AG09309 (cell line): ENCODE results near the gene P4HA1.

Experiments
- DNase-seq: peaks from one replicate; pipeline ENCODE4 v3.0.0-alpha.2; 2010; ENCODE audit warnings: low read depth
- H3K4me3 ChIP-seq: 2 replicates; pipeline ENCODE4 v1.5.1; 2011; ENCODE audit warnings: mild to moderate bottlenecking, low read depth, low read length, moderate library complexity; ENCODE audit not compliant: control insufficient read depth
- CTCF ChIP-seq: IDR thresholded peaks from 2 replicates; pipeline ENCODE4 v1.5.1; 2011; ENCODE audit warnings: mild to moderate bottlenecking, low read depth, low read length, inconsistent platforms; ENCODE audit not compliant: insufficient read depth, control insufficient read depth; ENCODE audit errors: missing control alignments

The P4HA1 gene

GRCh38 chr10:73131913-73132686 is 35.4 kb upstream of the P4HA1 start:
- no peak for DNase-seq
- TF ChIP-seq CTCF: no peak
- H3K4me3 ChIP-seq: no peak overlapping the region

- DNase-seq: no peak
- no peak overlapping the region for H3K4me3 ChIP-seq
- no peak for TF ChIP-seq CTCF
Observed at GRCh38 chr10:73131301-73131700, 34.6 kb upstream of the P4HA1 start.

GRCh38 chr10:73126343-73126742 is 29.7 kb upstream of the P4HA1 start:
- DNase-seq: no peak
- TF ChIP-seq CTCF: no peak
- H3K4me3 ChIP-seq: no peak overlapping the region

GRCh38 chr10:73119952-73120351 is 23.3 kb upstream of the P4HA1 start:
- no peak overlapping the region for H3K4me3 ChIP-seq
- TF ChIP-seq CTCF: no peak

GRCh38 chr10:73119457-73119856 is 22.8 kb upstream of the P4HA1 start:
- TF ChIP-seq CTCF: no peak
- no peak for DNase-seq
- no peak overlapping the region for H3K4me3 ChIP-seq

More at GRCh38 chr10:73119952-73120351, 23.3 kb upstream of the P4HA1 start:
- DNase-seq: no peak

- no peak for DNase-seq
- TF ChIP-seq CTCF: no peak
- no peak overlapping the region for H3K4me3 ChIP-seq
Observed at GRCh38 chr10:73117976-73118743, 21.5 kb upstream of the P4HA1 start.
